Measurements from ENCODE around the gene ITGB3.

DNA sequence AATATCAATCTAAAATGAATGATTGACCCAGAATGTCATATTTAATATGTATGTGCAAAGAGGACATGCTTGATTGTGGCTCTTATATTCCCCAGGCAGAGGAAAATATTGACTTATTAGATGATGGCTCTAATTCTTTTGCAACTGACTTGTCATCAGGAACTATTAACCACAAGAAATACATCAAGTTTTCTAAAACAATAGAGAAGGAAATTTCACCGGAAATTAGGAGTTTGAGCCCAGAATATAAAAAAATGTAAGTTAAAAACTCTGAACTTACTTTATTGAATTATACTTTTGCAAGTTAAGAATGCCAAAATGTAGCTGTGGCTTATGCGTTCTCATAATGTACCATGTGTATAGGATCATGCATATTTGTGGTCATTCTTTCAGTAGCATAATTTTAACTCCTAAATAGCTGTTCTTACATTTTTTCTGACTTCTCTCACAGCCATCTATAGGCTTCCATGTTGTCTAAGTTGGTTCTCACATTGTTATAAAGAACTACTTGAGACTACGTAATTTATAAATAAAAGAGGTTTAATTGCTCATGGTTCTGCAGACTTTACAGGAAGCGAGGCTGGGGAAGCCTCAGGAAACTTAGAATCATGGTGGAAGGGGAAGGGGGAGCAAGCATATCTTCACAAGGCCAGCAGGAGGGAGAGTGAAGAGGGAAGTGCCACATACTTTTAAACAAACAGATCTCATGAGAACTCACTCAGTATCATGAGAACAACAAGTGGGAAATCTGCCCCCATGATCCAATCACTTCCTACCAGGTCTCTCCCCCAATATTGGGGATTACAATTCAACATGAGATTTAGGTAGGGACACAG lies 81.7 kb downstream of the ITGB3 start:
- TF ChIP-seq, protein P1, sequence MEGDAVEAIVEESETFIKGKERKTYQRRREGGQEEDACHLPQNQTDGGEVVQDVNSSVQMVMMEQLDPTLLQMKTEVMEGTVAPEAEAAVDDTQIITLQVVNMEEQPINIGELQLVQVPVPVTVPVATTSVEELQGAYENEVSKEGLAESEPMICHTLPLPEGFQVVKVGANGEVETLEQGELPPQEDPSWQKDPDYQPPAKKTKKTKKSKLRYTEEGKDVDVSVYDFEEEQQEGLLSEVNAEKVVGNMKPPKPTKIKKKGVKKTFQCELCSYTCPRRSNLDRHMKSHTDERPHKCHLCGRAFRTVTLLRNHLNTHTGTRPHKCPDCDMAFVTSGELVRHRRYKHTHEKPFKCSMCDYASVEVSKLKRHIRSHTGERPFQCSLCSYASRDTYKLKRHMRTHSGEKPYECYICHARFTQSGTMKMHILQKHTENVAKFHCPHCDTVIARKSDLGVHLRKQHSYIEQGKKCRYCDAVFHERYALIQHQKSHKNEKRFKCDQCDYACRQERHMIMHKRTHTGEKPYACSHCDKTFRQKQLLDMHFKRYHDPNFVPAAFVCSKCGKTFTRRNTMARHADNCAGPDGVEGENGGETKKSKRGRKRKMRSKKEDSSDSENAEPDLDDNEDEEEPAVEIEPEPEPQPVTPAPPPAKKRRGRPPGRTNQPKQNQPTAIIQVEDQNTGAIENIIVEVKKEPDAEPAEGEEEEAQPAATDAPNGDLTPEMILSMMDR (IDR thresholded peaks at IDR 0.05), result no peak
- no peak for TF ChIP-seq POLR2A (IDR thresholded peaks at IDR 0.05)

Measured in uterus (tissue), 2 donors.